Right lung (tissue), 10 donors: Measurements from ENCODE around the gene BBIP1. TPM values are rescaled to one million over a fixed set of nuclear protein-coding genes. Genes with fewer than 3 reads are reported as not detected.

Experiments
- DNase-seq, 2 donors: peaks; one replicate each; pipeline ENCODE4 v3.0.0-alpha.2; 2013
- long read RNA-seq, 8 donors: transcript quantifications; one replicate each; lab custom pipeline, GENCODE V29; 2026
- polyA plus RNA-seq, 5 donors: library from polyadenylated mRNA; unstranded; fragments of 120-200 nt; gene quantifications; one replicate each; pipeline versions ENCODE4 v1.2.1 to v1.2.3, GENCODE V29; 2013; ENCODE audit warnings: inconsistent platforms in 1 of 5, low replicate concordance in 1 of 5; ENCODE audit not compliant: insufficient read length in 5 of 5, insufficient read depth in 1 of 5

BBIP1 gene
- polyA plus RNA-seq: 10 to 100 TPM; 40.9 to 62.5 (median 56.5) TPM
- long read RNA-seq, donor 1, full-length matches to known transcripts: 18 of 62 reads
- long read RNA-seq, donor 1, partial matches to known transcripts: 44 of 62 reads
- long read RNA-seq, donor 1, other reads (novel, unspliced or antisense): 0 of 62 reads
- long read RNA-seq, donor 2, partial matches to known transcripts: 0 of 5 reads
- long read RNA-seq, donor 2, other reads (novel, unspliced or antisense): 0 of 5 reads
- long read RNA-seq, donor 3, full-length matches to known transcripts: 26 of 26 reads
- long read RNA-seq, donor 3, partial matches to known transcripts: 0 of 26 reads
- long read RNA-seq, donor 3, other reads (novel, unspliced or antisense): 0 of 26 reads
- long read RNA-seq, donor 4, full-length matches to known transcripts: 13 of 20 reads
- long read RNA-seq, donor 4, partial matches to known transcripts: 7 of 20 reads
- long read RNA-seq, donor 4, other reads (novel, unspliced or antisense): 0 of 20 reads
- long read RNA-seq, donor 5, full-length matches to known transcripts: 31 of 31 reads
- long read RNA-seq, donor 5, partial matches to known transcripts: 0 of 31 reads
- long read RNA-seq, donor 5, other reads (novel, unspliced or antisense): 0 of 31 reads
- long read RNA-seq, donor 6, full-length matches to known transcripts: 25 of 58 reads
- long read RNA-seq, donor 6, partial matches to known transcripts: 17 of 58 reads
- long read RNA-seq, donor 6, other reads (novel, unspliced or antisense): 16 of 58 reads
- long read RNA-seq, donor 7, full-length matches to known transcripts: 12 of 19 reads
- long read RNA-seq, donor 7, partial matches to known transcripts: 7 of 19 reads
- long read RNA-seq, donor 7, other reads (novel, unspliced or antisense): 0 of 19 reads
- long read RNA-seq, donor 8, full-length matches to known transcripts: 13 of 13 reads
- long read RNA-seq, donor 8, partial matches to known transcripts: 0 of 13 reads
- long read RNA-seq, donor 8, other reads (novel, unspliced or antisense): 0 of 13 reads

GRCh38 chr10:110918643-110919348, at the start of gene BBIP1:
Gene BBIP1 (minus strand): TSS chr10:110919180. CDS start chr10:110918157, 1,023 bp downstream.
- peak; percentile 99 to 100 for DNase-seq

- DNase-seq: no peak
Measured at GRCh38 chr10:110967645-110968044, 48.7 kb upstream of the BBIP1 start.

- DNase-seq: no peak
Measured at GRCh38 chr10:110967009-110967630, 48.1 kb upstream of the BBIP1 start.

- no peak for DNase-seq
Measured at GRCh38 chr10:110966146-110966545, 47.2 kb upstream of the BBIP1 start.

- DNase-seq: no peak
Measured at GRCh38 chr10:110965216-110965615, 46.2 kb upstream of the BBIP1 start.

- DNase-seq: no peak
Measured at GRCh38 chr10:110964681-110965080, 45.7 kb upstream of the BBIP1 start.

- DNase-seq: no peak
Measured at GRCh38 chr10:110963162-110963561, 44.2 kb upstream of the BBIP1 start.

GRCh38 chr10:110962443-110962842, 43.5 kb upstream of the BBIP1 start:
- DNase-seq: no peak

GRCh38 chr10:110960333-110960712, 41.3 kb upstream of the BBIP1 start:
- no peak for DNase-seq

GRCh38 chr10:110959379-110960332, 40.7 kb upstream of the BBIP1 start:
- DNase-seq: peak in 1 of 2 donors; percentile 4

GRCh38 chr10:110957606-110958005, 38.6 kb upstream of the BBIP1 start:
- no peak for DNase-seq

- DNase-seq: no peak
Measured at GRCh38 chr10:110951381-110951780, 32.4 kb upstream of the BBIP1 start.

GRCh38 chr10:110947061-110947595, 28.1 kb upstream of the BBIP1 start:
- no peak for DNase-seq

- DNase-seq: no peak
Measured at GRCh38 chr10:110946496-110946895, 27.5 kb upstream of the BBIP1 start.

- DNase-seq: no peak
Measured at GRCh38 chr10:110944792-110945396, 25.9 kb upstream of the BBIP1 start.

- no peak for DNase-seq
Measured at GRCh38 chr10:110939419-110939818, 20.4 kb upstream of the BBIP1 start.

- DNase-seq: no peak
Measured at GRCh38 chr10:110936757-110937156, 17.8 kb upstream of the BBIP1 start.

- no peak for DNase-seq
Measured at GRCh38 chr10:110932505-110933180, 13.7 kb upstream of the BBIP1 start.
